GDM1 (cell line): Measurements from ENCODE around the gene INTS1.

Source experiments
- DNase-seq: peaks from one replicate; lab custom pipeline; 2025; lab: John Stamatoyannopoulos, UW

Gene INTS1

GRCh38 chr7:1431226-1431625 lies 73.0 kb downstream of the INTS1 start:
- no peak for DNase-seq

- no peak for DNase-seq
These were observed 73.9 kb downstream of the INTS1 start for GRCh38 chr7:1430056-1430845.

GRCh38 chr7:1428941-1429501 lies 75.2 kb downstream of the INTS1 start:
- no peak for DNase-seq

GRCh38 chr7:1427064-1427657 lies 77.0 kb downstream of the INTS1 start:
- DNase-seq, result no peak

- DNase-seq, result no peak
These were observed 77.7 kb downstream of the INTS1 start for GRCh38 chr7:1426474-1426873.

GRCh38 chr7:1425292-1426136 lies 78.7 kb downstream of the INTS1 start:
- DNase-seq, result no peak

GRCh38 chr7:1424041-1424440 lies 80.1 kb downstream of the INTS1 start:
- no peak for DNase-seq

- no peak for DNase-seq
These were observed 80.9 kb downstream of the INTS1 start for GRCh38 chr7:1423264-1423811.

GRCh38 chr7:1422512-1423263 lies 81.5 kb downstream of the INTS1 start:
- no peak for DNase-seq

- DNase-seq, result no peak
These were observed 82.2 kb downstream of the INTS1 start for GRCh38 chr7:1421946-1422345.

- DNase-seq, result no peak
These were observed 83.0 kb downstream of the INTS1 start for GRCh38 chr7:1421020-1421790.
